Suprapubic skin (tissue), 4 donors: ENCODE results near the gene OR52E2.

ENCODE experiments used
- EP300 ChIP-seq: sonication (generic); formaldehyde crosslinking; IDR thresholded peaks from one replicate; pipeline ENCODE4 v1.6.1; 2017; ENCODE audit warnings: antibody characterized with exemption
- POLR2A ChIP-seq, 2 donors: fragments of 450-650 bp; IDR thresholded peaks; one replicate each; pipeline ENCODE4 v1.6.1; 2017; ENCODE audit warnings: antibody characterized with exemption in 2 of 2, mild to moderate bottlenecking in 2 of 2, moderate library complexity in 2 of 2
- POLR2AphosphoS5 ChIP-seq, 3 donors: sonication (generic); formaldehyde crosslinking; IDR thresholded peaks; one replicate each; pipeline ENCODE4 v1.6.1; 2017; ENCODE audit warnings: antibody characterized with exemption in 3 of 3
- TF ChIP-seq, protein P1 (sequence below), 2 donors: fragments of 200-600 bp in 1 of 2; fragments of 450-650 bp in 1 of 2; sonication (generic) in 1 of 2; IDR thresholded peaks; one replicate each; pipeline ENCODE4 v1.5.1; 2016 to 2019; ENCODE audit warnings: antibody characterized with exemption in 2 of 2, mild to moderate bottlenecking in 1 of 2, moderate library complexity in 1 of 2

DNA sequence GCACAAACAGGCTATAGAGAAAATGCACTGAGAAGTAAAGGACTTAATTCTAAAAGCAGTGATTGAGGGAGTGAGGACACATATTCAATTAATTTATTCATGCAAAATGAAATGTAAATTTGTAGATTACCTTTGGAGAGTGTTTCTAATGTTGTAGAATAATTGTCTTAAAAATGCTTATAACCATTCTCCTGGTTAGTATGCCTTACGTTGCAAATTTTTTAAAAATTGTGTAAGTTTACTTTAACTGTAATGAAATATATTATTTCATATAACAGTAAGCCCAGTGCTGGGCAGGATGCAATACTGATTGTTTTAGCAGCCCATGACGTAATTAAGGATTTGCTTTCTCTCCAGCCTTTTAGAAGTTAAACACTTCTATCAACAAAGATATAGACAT lies 36.6 kb upstream of the OR52E2 start:
- TF ChIP-seq POLR2A (IDR thresholded peaks at IDR 0.05): no peak
- TF ChIP-seq, protein P1, sequence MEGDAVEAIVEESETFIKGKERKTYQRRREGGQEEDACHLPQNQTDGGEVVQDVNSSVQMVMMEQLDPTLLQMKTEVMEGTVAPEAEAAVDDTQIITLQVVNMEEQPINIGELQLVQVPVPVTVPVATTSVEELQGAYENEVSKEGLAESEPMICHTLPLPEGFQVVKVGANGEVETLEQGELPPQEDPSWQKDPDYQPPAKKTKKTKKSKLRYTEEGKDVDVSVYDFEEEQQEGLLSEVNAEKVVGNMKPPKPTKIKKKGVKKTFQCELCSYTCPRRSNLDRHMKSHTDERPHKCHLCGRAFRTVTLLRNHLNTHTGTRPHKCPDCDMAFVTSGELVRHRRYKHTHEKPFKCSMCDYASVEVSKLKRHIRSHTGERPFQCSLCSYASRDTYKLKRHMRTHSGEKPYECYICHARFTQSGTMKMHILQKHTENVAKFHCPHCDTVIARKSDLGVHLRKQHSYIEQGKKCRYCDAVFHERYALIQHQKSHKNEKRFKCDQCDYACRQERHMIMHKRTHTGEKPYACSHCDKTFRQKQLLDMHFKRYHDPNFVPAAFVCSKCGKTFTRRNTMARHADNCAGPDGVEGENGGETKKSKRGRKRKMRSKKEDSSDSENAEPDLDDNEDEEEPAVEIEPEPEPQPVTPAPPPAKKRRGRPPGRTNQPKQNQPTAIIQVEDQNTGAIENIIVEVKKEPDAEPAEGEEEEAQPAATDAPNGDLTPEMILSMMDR (IDR thresholded peaks at IDR 0.05): no peak
- TF ChIP-seq EP300: no peak
- no peak for TF ChIP-seq POLR2AphosphoS5 (IDR thresholded peaks at IDR 0.05)
